ENCODE measurements around the gene CDC20B.

Gene CDC20B

DNA sequence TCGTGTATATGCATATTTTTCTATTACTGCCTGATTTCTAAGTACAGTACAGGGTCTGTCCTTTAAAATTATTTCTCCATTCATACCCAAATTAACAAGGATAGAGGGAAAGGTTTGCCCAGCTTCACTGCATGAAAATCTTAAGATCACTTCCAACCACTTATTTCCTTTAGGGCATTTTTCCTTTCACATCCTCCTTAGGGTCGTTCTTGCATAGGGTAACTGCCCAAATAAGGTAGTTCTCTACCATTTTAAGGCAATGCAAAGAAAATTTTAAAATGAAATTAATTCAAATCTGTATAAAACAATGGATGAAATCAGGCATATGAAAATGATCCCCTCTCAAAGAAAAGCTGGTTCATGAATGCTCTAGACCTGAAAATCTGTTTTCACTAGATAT is 4.1 kb upstream of the CDC20B start:
- Histone ChIP-seq H3K4me3 (no peak overlapping the region; the same call in 1 of the 2 replicates), H3K27me3 (ENCODE audit: low read depth) (peaks cover 4% of the 10 kb centered on the region; the same call in 1 of the 2 replicates), H3K36me3 (replicated peaks) (no peaks in the 10 kb centered on the region), H3K4me1 (peaks cover 31% of the 10 kb centered on the region), H3K9me3 (no peaks in the 10 kb centered on the region)
- in situ Hi-C loops (cut with MboI; ENCODE audit: low sequenced_read_pairs): loop anchor here (10.0 to 25.0 kb wide), 2 partner anchors 48 to 535 kb away; partner anchors contain the start of genes MCIDAS and SLC38A9
- no peak for DNase-seq (ENCODE audit: low spot score in 2 of 2)

DNA sequence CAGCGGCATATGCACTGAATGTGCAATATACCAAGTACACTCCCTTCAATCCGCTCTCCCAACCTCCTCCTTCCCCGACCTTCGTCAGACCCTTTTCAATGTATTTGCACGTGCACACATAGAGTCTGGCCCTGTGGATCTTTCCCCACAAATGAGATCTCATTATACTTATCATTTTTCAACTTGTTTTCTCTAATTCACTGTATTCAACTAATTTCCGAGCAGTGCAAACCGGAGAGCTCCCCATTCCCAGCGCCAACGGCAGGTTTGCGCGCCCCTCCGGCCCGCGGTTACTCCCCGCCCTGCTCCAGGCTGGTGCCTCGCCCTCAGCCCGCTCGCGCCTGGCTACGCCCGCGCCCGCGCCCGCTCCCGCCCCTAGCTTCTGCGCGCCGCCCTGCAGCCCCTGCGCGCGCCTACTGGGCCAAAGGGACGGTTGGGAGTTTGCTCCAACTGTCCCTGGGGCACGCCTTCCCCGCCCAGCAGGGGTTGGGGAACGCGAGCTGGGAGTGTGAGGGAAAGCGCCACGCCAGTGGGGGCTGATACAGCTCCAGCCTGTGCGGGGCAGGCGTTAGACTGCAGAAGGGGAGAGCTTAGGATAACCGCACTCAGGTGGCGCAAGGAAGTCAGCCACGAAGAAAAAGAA is 3.3 kb upstream of the CDC20B start:
- Histone ChIP-seq H3K36me3 (replicated peaks) (no peaks in the 10 kb centered on the region), H3K27me3 (ENCODE audit: low read depth) (no peaks in the 10 kb centered on the region), H3K4me1 (peaks cover 34% of the 10 kb centered on the region), H3K4me3 (peak overlapping the region; percentile 25), H3K9me3 (no peaks in the 10 kb centered on the region)
- peak; percentile 85 to 90 for DNase-seq (ENCODE audit: low spot score in 2 of 2)
- in situ Hi-C loops (cut with MboI; ENCODE audit: low sequenced_read_pairs): loop anchor here (10.0 to 25.0 kb wide), 2 partner anchors 49 to 536 kb away; partner anchors contain the start of genes MCIDAS and SLC38A9

DNA sequence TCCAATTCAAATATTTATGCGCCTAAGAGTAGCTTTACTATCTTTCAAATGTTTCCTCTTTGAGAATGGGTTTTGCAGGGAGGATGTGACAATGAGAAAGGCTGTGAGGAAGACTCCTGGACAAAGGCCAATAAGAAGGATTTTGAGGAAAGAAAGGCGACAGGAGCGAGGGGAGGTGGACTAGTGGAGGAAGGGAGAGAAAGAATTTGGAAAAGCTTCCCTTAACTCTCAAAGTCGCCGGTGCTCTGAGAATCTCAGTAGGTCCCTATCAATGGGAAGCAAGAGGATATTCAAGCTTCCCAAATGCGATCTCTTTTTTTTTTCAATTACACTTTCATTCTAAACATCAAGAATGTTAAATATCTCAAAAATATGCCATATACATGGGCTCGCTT is 2.8 kb upstream of the CDC20B start:
- H3K9me3 ChIP-seq: no peaks in the 10 kb centered on the region
- peaks cover 34% of the 10 kb centered on the region for H3K4me1 ChIP-seq
- H3K36me3 ChIP-seq (replicated peaks): no peaks in the 10 kb centered on the region
- peak; percentile 14 to 25 for DNase-seq (ENCODE audit: low spot score in 2 of 2)
- H3K4me3 ChIP-seq: no peak overlapping the region; the same call in 1 of the 2 replicates
- in situ Hi-C loops (cut with MboI; ENCODE audit: low sequenced_read_pairs): loop anchor here (10.0 to 25.0 kb wide), 2 partner anchors 49 to 537 kb away; partner anchors contain the start of genes MCIDAS and SLC38A9
- no peaks in the 10 kb centered on the region for H3K27me3 ChIP-seq (ENCODE audit: low read depth)

DNA sequence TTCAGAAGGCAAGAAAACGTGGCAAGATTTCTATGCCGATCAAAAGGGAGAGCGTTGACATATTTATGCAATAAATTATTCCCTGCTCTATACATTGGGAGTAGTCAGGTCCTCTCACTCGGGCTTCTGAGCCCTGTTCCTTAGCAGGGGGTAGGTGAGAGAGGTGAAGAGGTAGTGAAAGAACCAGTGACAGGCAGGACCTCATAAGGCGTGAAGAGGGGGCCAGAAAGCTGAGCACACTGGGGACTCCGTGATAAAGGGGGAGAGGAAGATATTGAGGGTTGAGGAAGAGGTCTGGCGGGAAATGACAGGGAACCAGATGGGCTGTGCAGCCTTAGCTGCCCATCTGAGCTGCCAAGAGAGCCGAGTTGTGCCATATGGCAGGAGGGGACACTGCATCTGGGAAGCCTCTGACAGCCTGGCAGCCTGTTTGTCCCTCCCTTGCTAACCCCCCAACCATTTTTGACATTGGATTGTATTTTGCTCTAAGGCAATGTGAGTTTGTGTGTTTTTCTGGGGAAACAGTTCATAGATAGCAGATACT is 782 bp upstream of the CDC20B start:
- H3K4me1 ChIP-seq: peaks cover 34% of the 10 kb centered on the region
- no peak for DNase-seq (ENCODE audit: low spot score in 2 of 2)
- H3K36me3 ChIP-seq (replicated peaks): no peaks in the 10 kb centered on the region
- peak overlapping the region; percentile 21 for H3K4me3 ChIP-seq
- H3K27me3 ChIP-seq (ENCODE audit: low read depth): no peaks in the 10 kb centered on the region
- in situ Hi-C loops (cut with MboI; ENCODE audit: low sequenced_read_pairs): loop anchor here (10.0 to 25.0 kb wide), 2 partner anchors 51 to 636 kb away; partner anchors contain the start of gene MCIDAS
- no peaks in the 10 kb centered on the region for H3K9me3 ChIP-seq

DNA sequence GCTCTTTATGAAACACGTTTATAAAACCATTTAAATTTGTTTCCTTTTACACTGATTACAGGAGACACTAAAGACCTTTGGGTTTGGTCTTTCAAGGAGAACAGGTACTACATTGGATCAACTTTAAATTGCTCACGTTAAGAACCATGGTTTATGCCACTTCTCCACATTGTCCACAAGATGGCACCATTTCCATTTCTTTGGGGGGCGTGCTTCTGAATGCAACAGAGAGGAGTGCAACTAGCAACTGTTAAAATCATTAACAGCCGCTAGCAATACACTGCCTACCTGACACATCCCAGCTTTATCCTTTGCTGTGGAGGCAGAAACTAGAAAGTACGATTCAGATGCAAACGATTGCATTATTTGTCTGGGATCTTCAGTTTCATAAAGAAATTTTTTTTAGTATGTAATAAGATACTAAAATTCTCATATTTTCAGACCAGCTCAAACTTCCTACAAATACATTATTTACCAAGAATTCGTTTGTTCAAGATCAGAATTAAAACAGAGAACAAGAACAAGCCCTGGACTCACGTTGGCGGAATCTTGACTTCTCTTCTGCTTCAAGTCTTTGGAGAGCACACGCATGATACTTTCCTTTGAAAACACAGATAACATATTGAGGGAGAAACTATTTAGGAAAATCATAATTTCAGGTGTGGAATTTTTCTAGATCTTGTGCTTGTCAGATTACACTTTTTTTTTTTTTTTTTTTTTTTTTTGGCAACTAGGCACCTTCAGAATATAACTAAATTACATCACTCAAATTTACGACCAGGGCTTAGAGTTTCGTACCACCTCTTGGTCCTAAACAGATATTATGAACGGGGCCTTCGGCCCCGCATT is 702 bp downstream of the CDC20B start:
- no peaks in the 10 kb centered on the region for H3K9me3 ChIP-seq
- no peaks in the 10 kb centered on the region for H3K36me3 ChIP-seq (replicated peaks)
- H3K27me3 ChIP-seq (ENCODE audit: low read depth): no peaks in the 10 kb centered on the region
- peaks cover 34% of the 10 kb centered on the region for H3K4me1 ChIP-seq
- DNase-seq (ENCODE audit: low spot score in 2 of 2): peak; percentile 70 to 86
- in situ Hi-C loops (cut with MboI; ENCODE audit: low sequenced_read_pairs): loop anchor here (10.0 to 25.0 kb wide), 2 partner anchors 53 to 635 kb away; partner anchors contain the start of gene MCIDAS
- peak overlapping the region; percentile 37 for H3K4me3 ChIP-seq

DNA sequence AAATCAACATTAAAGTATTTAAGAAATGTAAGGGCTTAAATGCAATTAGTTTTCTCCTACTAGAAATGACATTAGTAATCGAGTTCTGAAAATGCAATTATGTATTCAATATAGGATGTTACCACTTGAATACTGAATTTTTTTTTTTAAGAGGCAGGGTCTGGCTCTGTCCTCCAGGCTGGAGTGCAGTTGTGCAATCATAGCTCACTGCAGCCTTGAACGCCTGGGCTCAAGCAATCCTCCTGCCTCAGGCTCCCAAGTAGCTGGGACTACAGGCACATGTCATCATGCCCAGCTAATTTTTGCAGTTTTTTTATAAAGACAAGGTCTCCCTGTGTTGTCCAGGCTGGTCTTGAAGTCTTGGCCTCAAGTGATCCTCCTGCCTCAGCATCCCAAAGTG is 1.5 kb downstream of the CDC20B start:
- in situ Hi-C loops (cut with MboI; ENCODE audit: low sequenced_read_pairs): loop anchor here (10.0 to 25.0 kb wide), 2 partner anchors 53 to 634 kb away; partner anchors contain the start of gene MCIDAS
- no peak for DNase-seq (ENCODE audit: low spot score in 2 of 2)
- Histone ChIP-seq H3K4me3 (no peak overlapping the region), H3K4me1 (peaks cover 29% of the 10 kb centered on the region), H3K9me3 (no peaks in the 10 kb centered on the region), H3K27me3 (ENCODE audit: low read depth) (no peaks in the 10 kb centered on the region), H3K36me3 (replicated peaks) (no peaks in the 10 kb centered on the region)

DNA sequence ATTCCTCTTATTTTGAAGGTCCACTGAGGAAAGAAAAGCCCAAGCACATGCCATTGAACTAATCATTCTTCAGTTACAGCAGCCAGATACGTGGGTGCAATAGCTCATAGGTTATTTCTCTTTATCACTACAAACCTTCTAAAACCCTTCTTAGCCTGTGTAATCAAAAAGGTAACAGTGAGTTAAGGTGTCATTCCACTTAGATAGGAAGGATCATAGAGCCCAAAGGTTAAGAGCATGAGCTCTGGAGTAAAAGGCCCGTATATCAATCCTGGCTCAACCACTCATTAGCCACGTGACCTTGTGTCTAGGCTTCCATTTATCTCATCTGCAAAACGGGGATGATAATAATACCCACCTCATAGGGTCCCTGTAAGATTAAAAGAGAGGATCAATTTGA is 10.3 kb downstream of the CDC20B start:
- Histone ChIP-seq H3K4me3 (no peak overlapping the region), H3K4me1 (peaks cover 3% of the 10 kb centered on the region; the same call in 1 of the 2 replicates), H3K27me3 (ENCODE audit: low read depth) (no peaks in the 10 kb centered on the region), H3K36me3 (replicated peaks) (peaks cover 37% of the 10 kb centered on the region), H3K9me3 (no peaks in the 10 kb centered on the region)
- DNase-seq (ENCODE audit: low spot score in 2 of 2): no peak
- in situ Hi-C loops (cut with MboI; ENCODE audit: low sequenced_read_pairs): loop anchor here (25.0 kb wide), 1 partner anchor 625 kb away; no protein-coding TSS in a partner anchor

DNA sequence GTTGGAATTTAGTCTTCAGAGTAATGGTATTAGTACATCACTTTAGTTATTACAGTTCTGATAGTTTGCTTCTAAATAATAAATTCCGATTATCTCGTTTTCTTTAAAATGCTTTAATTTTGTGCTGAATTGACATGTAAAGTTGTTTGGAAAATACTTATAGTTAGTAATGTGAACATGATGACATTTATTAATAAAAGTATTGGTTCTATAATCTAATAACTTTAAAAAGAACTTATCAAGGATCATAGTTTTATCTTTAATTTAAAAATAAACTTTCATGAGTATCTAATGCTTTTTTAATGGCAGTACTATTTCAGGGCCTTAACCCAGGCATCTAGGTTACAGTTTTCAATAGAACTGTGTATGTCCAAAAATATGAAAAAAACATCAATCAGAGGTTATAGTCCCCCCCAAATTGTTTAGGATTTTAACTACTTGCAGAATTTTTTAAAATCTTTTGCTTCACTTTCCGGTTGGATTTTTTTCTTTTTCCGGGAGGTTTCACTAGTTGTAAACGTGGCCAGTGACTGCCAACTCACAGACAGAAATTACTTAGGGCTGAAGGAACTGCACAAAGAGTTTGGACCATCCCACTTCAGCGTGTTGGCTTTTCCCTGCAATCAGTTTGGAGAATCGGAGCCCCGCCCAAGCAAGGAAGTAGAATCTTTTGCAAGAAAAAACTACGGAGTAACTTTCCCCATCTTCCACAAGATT is 12.3 kb downstream of the CDC20B start:
- Histone ChIP-seq H3K9me3 (no peaks in the 10 kb centered on the region), H3K27me3 (ENCODE audit: low read depth) (no peaks in the 10 kb centered on the region), H3K36me3 (replicated peaks) (peaks cover 34% of the 10 kb centered on the region), H3K4me1 (peaks cover 3% of the 10 kb centered on the region; the same call in 1 of the 2 replicates), H3K4me3 (peak overlapping the region; percentile 45)
- in situ Hi-C loops (cut with MboI; ENCODE audit: low sequenced_read_pairs): loop anchor here (25.0 kb wide), 1 partner anchor 623 kb away; no protein-coding TSS in a partner anchor
- peak; percentile 84 to 90 for DNase-seq (ENCODE audit: low spot score in 2 of 2)

DNA sequence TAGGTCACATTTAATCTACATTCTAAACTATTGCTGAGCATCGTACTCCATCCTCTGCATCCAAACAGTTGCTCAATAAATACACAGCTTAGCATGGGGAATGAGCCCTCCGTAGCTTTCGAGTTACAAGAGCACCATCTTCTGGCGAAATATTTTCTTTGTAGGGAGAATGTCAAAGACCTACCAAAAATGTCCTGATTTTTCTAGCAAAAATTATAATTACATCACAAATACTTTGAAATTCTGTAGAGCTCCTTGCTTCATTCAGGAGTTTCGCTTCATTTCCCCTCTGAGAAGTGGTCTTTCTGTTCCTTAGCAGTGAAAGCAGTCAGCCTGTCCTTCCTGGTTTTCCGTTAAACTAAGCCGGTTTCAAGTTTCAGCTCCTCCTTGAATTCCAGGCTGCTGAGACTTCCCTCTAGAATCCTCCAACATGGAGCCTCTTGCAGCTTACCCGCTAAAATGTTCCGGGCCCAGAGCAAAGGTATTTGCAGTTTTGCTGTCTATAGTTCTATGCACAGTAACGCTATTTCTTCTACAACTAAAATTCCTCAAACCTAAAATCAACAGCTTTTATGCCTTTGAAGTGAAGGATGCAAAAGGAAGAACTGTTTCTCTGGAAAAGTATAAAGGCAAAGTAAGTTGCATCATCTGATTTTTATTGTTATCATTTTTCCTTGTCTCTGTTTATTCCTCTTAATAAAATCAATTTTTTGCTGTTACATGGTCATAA is 13.0 kb downstream of the CDC20B start, which contains the start of gene GPX8:
TSS of gene GPX8 (plus strand) at position 409 of the 730 bp plus-strand sequence. CDS start at position 431, 22 bp downstream.
- peaks cover 26% of the 10 kb centered on the region for H3K36me3 ChIP-seq (replicated peaks)
- peaks cover 5% of the 10 kb centered on the region for H3K27me3 ChIP-seq (ENCODE audit: low read depth)
- H3K4me3 ChIP-seq: peak within 1 kb of the TSS; percentile 45
- in situ Hi-C loops (cut with MboI; ENCODE audit: low sequenced_read_pairs): loop anchor here (10.0 to 25.0 kb wide), 2 partner anchors 255 to 623 kb away; no protein-coding TSS in a partner anchor
- no peaks in the 10 kb centered on the region for H3K9me3 ChIP-seq
- H3K4me1 ChIP-seq: peaks cover 3% of the 10 kb centered on the region; the same call in 1 of the 2 replicates
- peak; percentile 75 to 94 for DNase-seq (ENCODE audit: low spot score in 2 of 2)

DNA sequence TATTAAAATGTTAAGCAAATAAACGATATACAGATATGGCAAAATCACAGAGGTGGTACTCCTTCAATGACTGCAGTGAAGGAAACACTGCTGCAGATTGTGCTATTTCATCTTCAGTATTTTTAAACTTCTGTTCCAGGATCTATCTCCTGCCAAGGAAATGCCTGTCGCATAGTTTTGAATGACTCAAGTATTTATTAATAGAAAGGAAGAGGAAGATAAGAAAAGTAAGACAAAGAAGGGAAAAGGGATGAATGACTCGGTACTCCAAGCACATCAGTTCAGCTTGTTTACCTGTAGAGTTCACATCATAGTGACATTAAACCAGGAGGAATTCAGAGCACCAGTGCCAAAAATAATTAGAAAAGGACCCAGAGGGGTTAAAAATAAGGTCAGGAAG is 18.1 kb downstream of the CDC20B start:
- Histone ChIP-seq H3K27me3 (ENCODE audit: low read depth) (peaks cover 12% of the 10 kb centered on the region), H3K9me3 (no peaks in the 10 kb centered on the region), H3K4me3 (no peak overlapping the region), H3K4me1 (no peaks in the 10 kb centered on the region), H3K36me3 (replicated peaks) (no peaks in the 10 kb centered on the region)
- DNase-seq (ENCODE audit: low spot score in 2 of 2): no peak
- in situ Hi-C loops (cut with MboI; ENCODE audit: low sequenced_read_pairs): loop anchor here (10.0 to 25.0 kb wide), 2 partner anchors 250 to 618 kb away; no protein-coding TSS in a partner anchor

DNA sequence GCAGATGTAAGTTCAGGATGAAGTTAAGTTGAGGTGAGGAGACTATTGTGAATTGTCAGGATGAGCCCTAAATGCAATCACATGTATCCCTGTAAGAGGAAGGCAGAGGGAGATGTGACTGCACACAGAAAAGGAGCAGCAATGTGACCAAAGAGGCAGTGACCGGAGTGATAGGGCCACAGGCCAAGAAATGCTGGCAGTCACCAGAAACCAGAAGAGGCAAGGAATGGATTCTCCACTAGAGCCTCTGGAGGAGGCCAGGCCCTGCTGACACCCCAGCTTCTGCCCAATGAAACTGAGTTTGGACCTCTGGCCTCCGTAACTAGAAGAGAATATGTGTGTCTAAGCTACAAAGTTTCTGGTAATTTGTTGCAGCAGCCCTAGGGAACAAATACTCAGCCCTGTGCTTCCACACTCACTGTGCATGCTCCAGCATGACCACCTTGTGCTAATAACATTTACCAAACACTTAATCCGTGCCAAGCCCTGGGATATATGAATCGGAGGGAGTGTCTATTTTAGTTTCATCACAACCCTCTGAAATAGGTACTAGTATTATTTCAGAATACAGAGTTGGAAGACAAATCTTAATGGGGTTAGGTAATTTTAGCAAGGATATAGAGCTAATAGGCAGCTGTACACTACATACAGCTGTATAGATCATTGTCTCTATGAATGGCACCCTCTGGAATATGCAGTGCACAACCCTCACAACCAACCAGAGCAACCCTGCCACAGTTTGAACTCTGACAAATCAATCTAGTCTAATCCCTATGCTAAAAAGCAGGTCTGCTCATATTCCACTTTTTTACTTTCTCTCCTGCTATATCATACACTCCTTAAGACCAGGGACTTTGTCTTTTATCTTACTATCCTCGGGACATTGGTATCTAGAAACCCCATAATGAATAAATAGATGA is 20.8 kb downstream of the CDC20B start:
- in situ Hi-C loops (cut with MboI; ENCODE audit: low sequenced_read_pairs): loop anchor here (10.0 to 25.0 kb wide), 2 partner anchors 247 to 615 kb away; no protein-coding TSS in a partner anchor
- H3K36me3 ChIP-seq (replicated peaks): no peaks in the 10 kb centered on the region
- no peak for DNase-seq (ENCODE audit: low spot score in 2 of 2)
- peaks cover 18% of the 10 kb centered on the region for H3K27me3 ChIP-seq (ENCODE audit: low read depth)
- peaks cover 4% of the 10 kb centered on the region; the same call in 1 of the 2 replicates for H3K4me1 ChIP-seq
- no peaks in the 10 kb centered on the region for H3K9me3 ChIP-seq
- no peak overlapping the region for H3K4me3 ChIP-seq

All from HAP-1 (cell line).